Measurements from ENCODE around the gene SYT1.

SYT1 gene

GRCh38 chr12:79422060-79422812 is 557.7 kb downstream of the SYT1 start:
- no peak overlapping the region for H2AFZ ChIP-seq (ENCODE audit: low read depth, low read length, severe bottlenecking)
- no peaks in the 10 kb centered on the region for H3K9me2 ChIP-seq (replicated peaks; ENCODE audit: insufficient read depth, low read length)
- no peak overlapping the region for H3K27ac ChIP-seq (ENCODE audit: low read depth, low read length)
- no peak overlapping the region for H3K4me3 ChIP-seq (ENCODE audit: insufficient read depth, low read length, poor library complexity, severe bottlenecking)
- no peak for TF ChIP-seq EZH2phosphoT487 (conservative IDR thresholded peaks at IDR 0.05; ENCODE audit: low read length)
- TF ChIP-seq, protein P1, sequence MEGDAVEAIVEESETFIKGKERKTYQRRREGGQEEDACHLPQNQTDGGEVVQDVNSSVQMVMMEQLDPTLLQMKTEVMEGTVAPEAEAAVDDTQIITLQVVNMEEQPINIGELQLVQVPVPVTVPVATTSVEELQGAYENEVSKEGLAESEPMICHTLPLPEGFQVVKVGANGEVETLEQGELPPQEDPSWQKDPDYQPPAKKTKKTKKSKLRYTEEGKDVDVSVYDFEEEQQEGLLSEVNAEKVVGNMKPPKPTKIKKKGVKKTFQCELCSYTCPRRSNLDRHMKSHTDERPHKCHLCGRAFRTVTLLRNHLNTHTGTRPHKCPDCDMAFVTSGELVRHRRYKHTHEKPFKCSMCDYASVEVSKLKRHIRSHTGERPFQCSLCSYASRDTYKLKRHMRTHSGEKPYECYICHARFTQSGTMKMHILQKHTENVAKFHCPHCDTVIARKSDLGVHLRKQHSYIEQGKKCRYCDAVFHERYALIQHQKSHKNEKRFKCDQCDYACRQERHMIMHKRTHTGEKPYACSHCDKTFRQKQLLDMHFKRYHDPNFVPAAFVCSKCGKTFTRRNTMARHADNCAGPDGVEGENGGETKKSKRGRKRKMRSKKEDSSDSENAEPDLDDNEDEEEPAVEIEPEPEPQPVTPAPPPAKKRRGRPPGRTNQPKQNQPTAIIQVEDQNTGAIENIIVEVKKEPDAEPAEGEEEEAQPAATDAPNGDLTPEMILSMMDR (IDR thresholded peaks at IDR 0.05; ENCODE audit: insufficient read depth, low read length, poor library complexity, severe bottlenecking): no peak
- H3K36me3 ChIP-seq (ENCODE audit: low read length): no peaks in the 10 kb centered on the region
- no peaks in the 10 kb centered on the region for H4K20me1 ChIP-seq (ENCODE audit: low read depth, low read length)
- H3K9ac ChIP-seq (ENCODE audit: low read length): no peak overlapping the region
- H3K4me2 ChIP-seq (ENCODE audit: low read depth, low read length, poor library complexity, severe bottlenecking): no peak overlapping the region
- no peaks in the 10 kb centered on the region for H3K9me3 ChIP-seq (ENCODE audit: insufficient read depth, low read length)
- no peaks in the 10 kb centered on the region for H3F3A ChIP-seq (ENCODE audit: insufficient read depth)
- no peaks in the 10 kb centered on the region for H3K79me2 ChIP-seq (ENCODE audit: insufficient read depth, low read length)
- H3K27me3 ChIP-seq (ENCODE audit: low read length): no peaks in the 10 kb centered on the region

DNA sequence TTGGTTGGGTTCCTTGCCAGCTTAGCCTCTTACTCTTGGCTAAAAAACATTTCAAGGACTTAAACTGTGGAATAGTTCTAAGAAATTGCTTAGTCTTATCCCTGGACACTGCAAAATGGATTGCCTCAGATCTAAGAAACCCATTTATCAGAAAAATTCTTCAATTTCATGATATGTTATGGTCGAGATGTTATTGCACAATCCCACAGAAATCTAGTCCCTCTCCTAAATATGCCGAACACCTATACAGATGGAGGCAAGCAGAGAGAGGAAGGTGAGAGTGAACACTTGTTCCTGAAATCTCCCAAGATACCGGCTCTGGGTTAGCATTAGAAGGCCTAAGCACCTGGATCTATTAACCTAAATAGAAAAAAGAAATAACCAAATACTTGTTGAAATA is 559.0 kb downstream of the SYT1 start:
- Histone ChIP-seq H3K4me2 (ENCODE audit: low read depth, low read length, poor library complexity, severe bottlenecking) (no peak overlapping the region), H3K27ac (ENCODE audit: low read depth, low read length) (no peak overlapping the region), H3K9ac (ENCODE audit: low read length) (no peak overlapping the region)

GRCh38 chr12:79424109-79424721 is 559.6 kb downstream of the SYT1 start:
- Histone ChIP-seq H3K4me2 (ENCODE audit: low read depth, low read length, poor library complexity, severe bottlenecking) (no peak overlapping the region), H4K20me1 (ENCODE audit: low read depth, low read length) (no peaks in the 10 kb centered on the region), H3K9ac (ENCODE audit: low read length) (no peak overlapping the region), H3K9me2 (replicated peaks; ENCODE audit: insufficient read depth, low read length) (no peaks in the 10 kb centered on the region), H3K27me3 (ENCODE audit: low read length) (no peaks in the 10 kb centered on the region), H3F3A (ENCODE audit: insufficient read depth) (no peaks in the 10 kb centered on the region), H2AFZ (ENCODE audit: low read depth, low read length, severe bottlenecking) (no peak overlapping the region), H3K9me3 (ENCODE audit: insufficient read depth, low read length) (no peaks in the 10 kb centered on the region), H3K27ac (ENCODE audit: low read depth, low read length) (no peak overlapping the region), H3K79me2 (ENCODE audit: insufficient read depth, low read length) (no peaks in the 10 kb centered on the region), H3K4me3 (ENCODE audit: insufficient read depth, low read length, poor library complexity, severe bottlenecking) (no peak overlapping the region), H3K36me3 (ENCODE audit: low read length) (no peaks in the 10 kb centered on the region)
- TF ChIP-seq, protein P1 (IDR thresholded peaks at IDR 0.05; ENCODE audit: insufficient read depth, low read length, poor library complexity, severe bottlenecking): no peak
- no peak for TF ChIP-seq EZH2phosphoT487 (conservative IDR thresholded peaks at IDR 0.05; ENCODE audit: low read length)

More for the DNA sequence above, 559.0 kb downstream of the SYT1 start:
- no peaks in the 10 kb centered on the region for H3K9me3 ChIP-seq (ENCODE audit: insufficient read depth, low read length)
- no peaks in the 10 kb centered on the region for H3K27me3 ChIP-seq (ENCODE audit: low read length)
- H3K36me3 ChIP-seq (ENCODE audit: low read length): no peaks in the 10 kb centered on the region
- TF ChIP-seq, protein P1 (IDR thresholded peaks at IDR 0.05; ENCODE audit: insufficient read depth, low read length, poor library complexity, severe bottlenecking): no peak
- TF ChIP-seq EZH2phosphoT487 (conservative IDR thresholded peaks at IDR 0.05; ENCODE audit: low read length): no peak
- H3K9me2 ChIP-seq (replicated peaks; ENCODE audit: insufficient read depth, low read length): no peaks in the 10 kb centered on the region
- no peak overlapping the region for H2AFZ ChIP-seq (ENCODE audit: low read depth, low read length, severe bottlenecking)
- H3K79me2 ChIP-seq (ENCODE audit: insufficient read depth, low read length): no peaks in the 10 kb centered on the region
- no peaks in the 10 kb centered on the region for H4K20me1 ChIP-seq (ENCODE audit: low read depth, low read length)
- no peaks in the 10 kb centered on the region for H3F3A ChIP-seq (ENCODE audit: insufficient read depth)
- no peak overlapping the region for H3K4me3 ChIP-seq (ENCODE audit: insufficient read depth, low read length, poor library complexity, severe bottlenecking)
